ENCODE measurements around the gene MANSC1. TPM values are rescaled to one million over a fixed set of nuclear protein-coding genes. Genes with fewer than 3 reads are reported as not detected.

The MANSC1 gene
- total and polyA plus RNA-seq, 9 of the 15 experiments (the other 6 are each of a cell fraction or from before 2014, with no cell fraction given) = 0.76 to 8.6 (median 3.1) TPM

DNA sequence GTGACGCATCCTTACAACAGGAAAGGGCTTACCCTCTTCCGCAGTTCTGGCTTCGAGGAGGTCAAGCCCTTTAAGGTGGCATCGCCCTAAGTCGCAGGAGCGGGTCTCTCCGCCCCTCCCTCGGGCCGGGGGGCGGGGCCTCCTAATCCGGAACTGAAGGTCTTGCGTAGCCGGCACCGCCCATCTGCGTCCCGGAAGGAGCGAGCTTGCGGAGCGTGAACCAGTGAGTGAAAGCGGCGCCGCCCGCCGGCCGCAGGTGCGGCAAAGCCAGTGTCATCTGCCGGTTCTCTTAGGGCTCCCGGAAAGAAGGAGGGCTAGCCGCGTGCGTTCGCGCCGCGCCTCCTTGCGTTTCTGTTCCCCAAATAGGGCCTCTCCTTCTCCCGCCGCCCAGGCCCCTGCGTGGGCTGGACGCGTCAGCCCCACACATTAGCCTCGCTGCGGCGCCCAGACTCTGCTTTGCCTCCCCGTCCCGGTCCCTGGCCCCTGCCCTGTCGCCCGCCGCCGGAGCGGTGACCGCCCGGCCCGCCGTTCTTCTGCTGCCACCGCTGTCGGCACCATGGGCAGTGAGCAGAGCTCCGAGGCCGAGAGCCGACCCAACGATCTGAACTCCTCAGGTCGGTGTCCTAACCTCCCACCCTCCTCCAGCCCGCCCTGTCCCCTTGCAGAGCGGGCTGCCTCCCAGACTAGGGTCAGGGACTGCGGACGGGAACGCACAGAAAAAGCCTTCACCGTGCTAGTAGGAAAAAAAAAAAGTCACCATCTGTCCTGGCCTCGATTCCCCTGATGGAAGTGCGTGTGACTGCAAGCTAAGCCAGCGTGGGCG, 7.1 kb upstream of the MANSC1 start, which contains the start of gene BORCS5 (continued):
- TF ChIP-seq ZNF175 (CRISPR knock-in tag; IDR thresholded peaks at IDR 0.05; ENCODE audit: low read depth) (no peak), CC2D1A (IDR thresholded peaks at IDR 0.05) (no peak), TCF7 (IDR thresholded peaks at IDR 0.05; ENCODE audit: borderline replicate concordance) (no peak), GATAD2A (IDR thresholded peaks at IDR 0.05) (no peak), YBX1 (IDR thresholded peaks at IDR 0.05) (no peak), BCLAF1 (IDR thresholded peaks at IDR 0.05; ENCODE audit: borderline replicate concordance in 1 of 2, control insufficient read depth in 1 of 2, low read depth in 2 of 2, low read length in 1 of 2) (no peak), GABPB2 (CRISPR knock-in tag; conservative IDR thresholded peaks at IDR 0.05) (no peak), PYGO2 (tag; IDR thresholded peaks at IDR 0.05) (no peak), NFXL1 (CRISPR knock-in tag; IDR thresholded peaks at IDR 0.05) (no peak), NFATC3 (IDR thresholded peaks at IDR 0.05) (no peak), STAT5A (IDR thresholded peaks at IDR 0.05; ENCODE audit: borderline replicate concordance, low read length) (no peak), TFAM (CRISPR knock-in tag; conservative IDR thresholded peaks at IDR 0.05) (no peak)
- TF ChIP-seq, protein P1, sequence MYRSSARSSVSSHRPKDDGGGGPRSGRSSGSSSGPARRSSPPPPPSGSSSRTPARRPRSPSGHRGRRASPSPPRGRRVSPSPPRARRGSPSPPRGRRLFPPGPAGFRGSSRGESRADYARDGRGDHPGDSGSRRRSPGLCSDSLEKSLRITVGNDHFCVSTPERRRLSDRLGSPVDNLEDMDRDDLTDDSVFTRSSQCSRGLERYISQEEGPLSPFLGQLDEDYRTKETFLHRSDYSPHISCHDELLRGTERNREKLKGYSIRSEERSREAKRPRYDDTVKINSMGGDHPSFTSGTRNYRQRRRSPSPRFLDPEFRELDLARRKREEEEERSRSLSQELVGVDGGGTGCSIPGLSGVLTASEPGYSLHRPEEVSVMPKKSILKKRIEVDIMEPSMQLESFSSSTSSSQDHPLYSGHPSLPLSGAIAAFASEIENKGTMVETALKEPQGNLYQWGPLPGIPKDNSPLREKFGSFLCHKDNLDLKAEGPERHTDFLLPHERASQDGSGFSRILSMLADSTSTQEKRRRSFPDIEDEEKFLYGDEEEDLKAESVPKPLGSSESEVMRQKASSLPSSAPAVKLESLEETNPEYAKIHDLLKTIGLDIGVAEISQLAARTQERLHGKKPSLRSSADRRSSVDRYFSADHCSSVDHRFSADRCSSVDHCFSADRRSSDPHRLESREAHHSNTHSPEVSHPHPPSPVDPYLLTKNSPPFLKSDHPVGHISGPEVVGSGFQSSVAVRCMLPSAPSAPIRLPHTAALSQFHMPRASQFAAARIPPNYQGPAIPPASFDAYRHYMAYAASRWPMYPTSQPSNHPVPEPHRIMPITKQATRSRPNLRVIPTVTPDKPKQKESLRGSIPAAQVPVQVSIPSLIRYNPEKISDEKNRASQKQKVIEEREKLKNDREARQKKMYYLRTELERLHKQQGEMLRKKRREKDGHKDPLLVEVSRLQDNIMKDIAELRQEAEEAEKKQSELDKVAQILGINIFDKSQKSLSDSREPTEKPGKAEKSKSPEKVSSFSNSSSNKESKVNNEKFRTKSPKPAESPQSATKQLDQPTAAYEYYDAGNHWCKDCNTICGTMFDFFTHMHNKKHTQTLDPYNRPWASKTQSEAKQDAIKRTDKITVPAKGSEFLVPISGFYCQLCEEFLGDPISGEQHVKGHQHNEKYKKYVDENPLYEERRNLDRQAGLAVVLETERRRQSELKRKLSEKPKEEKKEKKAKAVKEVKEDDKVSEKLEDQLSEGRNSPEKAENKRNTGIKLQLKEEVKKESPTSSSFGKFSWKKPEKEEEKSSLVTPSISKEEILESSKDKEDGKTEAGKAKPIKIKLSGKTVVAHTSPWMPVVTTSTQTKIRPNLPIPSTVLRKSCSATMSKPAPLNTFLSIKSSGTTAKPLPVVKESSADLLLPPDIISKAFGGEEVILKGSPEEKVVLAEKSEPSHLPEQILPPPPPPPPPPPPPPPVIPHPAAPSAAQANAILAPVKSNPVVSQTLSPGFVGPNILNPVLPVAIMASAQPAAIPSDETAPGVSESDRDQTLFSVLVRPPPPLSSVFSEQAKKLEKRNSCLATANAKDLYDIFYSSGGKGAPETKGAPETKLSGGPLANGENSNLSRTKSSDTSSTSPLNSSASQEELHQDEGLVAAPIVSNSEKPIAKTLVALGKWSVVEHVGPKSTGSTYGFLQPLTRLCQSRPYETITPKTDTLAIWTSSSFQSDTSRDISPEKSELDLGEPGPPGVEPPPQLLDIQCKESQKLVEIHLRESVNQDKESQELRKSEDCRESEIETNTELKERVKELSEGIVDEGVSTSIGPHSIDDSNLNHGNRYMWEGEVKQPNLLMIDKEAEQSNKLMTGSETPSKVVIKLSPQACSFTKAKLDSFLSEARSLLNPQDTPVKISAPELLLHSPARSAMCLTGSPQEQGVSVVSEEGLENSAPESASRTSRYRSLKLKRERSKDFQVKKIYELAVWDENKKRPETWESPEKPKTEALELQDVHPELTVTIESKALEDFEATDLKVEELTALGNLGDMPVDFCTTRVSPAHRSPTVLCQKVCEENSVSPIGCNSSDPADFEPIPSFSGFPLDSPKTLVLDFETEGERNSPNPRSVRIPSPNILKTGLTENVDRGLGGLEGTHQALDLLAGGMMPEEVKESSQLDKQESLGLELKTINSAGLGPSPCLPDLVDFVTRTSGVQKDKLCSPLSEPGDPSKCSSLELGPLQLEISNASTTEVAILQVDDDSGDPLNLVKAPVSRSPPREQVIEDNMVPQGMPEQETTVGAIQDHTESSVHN (IDR thresholded peaks at IDR 0.05; ENCODE audit: borderline replicate concordance in 1 of 2, low read depth in 1 of 2) = no peak
- TF ChIP-seq, protein P2, sequence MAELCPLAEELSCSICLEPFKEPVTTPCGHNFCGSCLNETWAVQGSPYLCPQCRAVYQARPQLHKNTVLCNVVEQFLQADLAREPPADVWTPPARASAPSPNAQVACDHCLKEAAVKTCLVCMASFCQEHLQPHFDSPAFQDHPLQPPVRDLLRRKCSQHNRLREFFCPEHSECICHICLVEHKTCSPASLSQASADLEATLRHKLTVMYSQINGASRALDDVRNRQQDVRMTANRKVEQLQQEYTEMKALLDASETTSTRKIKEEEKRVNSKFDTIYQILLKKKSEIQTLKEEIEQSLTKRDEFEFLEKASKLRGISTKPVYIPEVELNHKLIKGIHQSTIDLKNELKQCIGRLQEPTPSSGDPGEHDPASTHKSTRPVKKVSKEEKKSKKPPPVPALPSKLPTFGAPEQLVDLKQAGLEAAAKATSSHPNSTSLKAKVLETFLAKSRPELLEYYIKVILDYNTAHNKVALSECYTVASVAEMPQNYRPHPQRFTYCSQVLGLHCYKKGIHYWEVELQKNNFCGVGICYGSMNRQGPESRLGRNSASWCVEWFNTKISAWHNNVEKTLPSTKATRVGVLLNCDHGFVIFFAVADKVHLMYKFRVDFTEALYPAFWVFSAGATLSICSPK (IDR thresholded peaks at IDR 0.05; ENCODE audit: borderline replicate concordance) = no peak

All from K562 (cell line).